Esophagus squamous epithelium (tissue), 4 donors: ENCODE data around the gene ELP4.

Experiments used
- CTCF ChIP-seq, 6 experiments: fragments of 450-650 bp in 4 of 6; fragments of 200-600 bp in 2 of 6; sonication (generic) in 2 of 6; IDR thresholded peaks; one replicate each; pipeline ENCODE4 v1.5.1; 2016 to 2019; ENCODE audit warnings: antibody characterized with exemption in 6 of 6, mild to moderate bottlenecking in 4 of 6, moderate library complexity in 4 of 6
- POLR2A ChIP-seq, 4 donors: fragments of 450-650 bp; IDR thresholded peaks; one replicate each; pipeline ENCODE4 v1.6.1; 2017; ENCODE audit warnings: antibody characterized with exemption in 4 of 4, mild to moderate bottlenecking in 4 of 4, moderate library complexity in 3 of 4

DNA sequence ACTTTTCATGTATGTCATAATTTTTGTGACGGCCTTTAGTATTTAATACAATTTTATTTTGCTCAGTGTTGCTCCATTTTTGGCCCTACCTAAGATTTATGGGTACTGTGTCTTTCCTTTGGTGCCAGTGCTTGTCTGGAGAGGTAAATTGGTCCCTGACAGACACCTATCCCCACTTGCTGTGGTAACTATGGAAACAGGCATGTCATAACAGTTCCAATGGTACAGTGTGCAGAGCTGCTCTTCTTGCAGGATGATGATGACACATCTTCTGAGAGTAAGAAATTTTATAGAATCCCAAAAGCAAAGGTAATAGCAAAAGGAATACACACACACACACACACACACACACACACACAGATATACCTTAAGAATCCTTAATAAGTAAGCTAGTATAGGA lies 118.5 kb downstream of the ELP4 start:
- TF ChIP-seq POLR2A (IDR thresholded peaks at IDR 0.05): no peak
- no peak for TF ChIP-seq CTCF (IDR thresholded peaks at IDR 0.05)
